A549 (cell line): Measurements from ENCODE around the gene DNAJC16.

Experiments used
- CBX8 ChIP-seq: fragments of 200-600 bp; sonication (generic); IDR thresholded peaks from 2 replicates; pipeline ENCODE4 v1.6.1; 2016
- CHD2 ChIP-seq: fragments of 150-350 bp; IDR thresholded peaks from 2 replicates; pipeline ENCODE4 v1.6.1; 2014; ENCODE audit warnings: low read length; ENCODE audit not compliant: partially characterized antibody
- CTCF ChIP-seq: fragments of >200 bp; sonication (Bioruptor Twin); formaldehyde crosslinking; IDR thresholded peaks from 3 replicates; pipeline ENCODE4 v1.5.1; 2016
- EP300 ChIP-seq, 2 experiments: fragments of >200 bp; sonication (Bioruptor Twin); formaldehyde crosslinking; IDR thresholded peaks; 2 replicates in 1 of 2; 3 replicates in 1 of 2; pipeline ENCODE4 v1.6.1; 2016 to 2017
- HDAC2 ChIP-seq: fragments of 200-600 bp; sonication (generic); IDR thresholded peaks from 2 replicates; pipeline ENCODE4 v1.6.1; 2016
- JUNB ChIP-seq: fragments of >200 bp; sonication (Bioruptor Twin); formaldehyde crosslinking; IDR thresholded peaks from 2 replicates; pipeline ENCODE4 v1.6.1; 2016
- MAFK ChIP-seq: fragments of 450-650 bp; IDR thresholded peaks from 2 replicates; pipeline ENCODE4 v1.6.1; 2014; ENCODE audit not compliant: partially characterized antibody
- MYC ChIP-seq: IDR thresholded peaks from 2 replicates; pipeline ENCODE4 v1.6.1; 2012; ENCODE audit warnings: mild to moderate bottlenecking, inconsistent platforms, low read length, improper control_type of control experiment, borderline replicate concordance
- POLR2A ChIP-seq: IDR thresholded peaks from 2 replicates; pipeline ENCODE4 v1.6.1; 2012; ENCODE audit warnings: mild to moderate bottlenecking, low read length
- REST ChIP-seq: fragments of 200-600 bp; sonication (generic); IDR thresholded peaks from 2 replicates; pipeline ENCODE4 v1.6.1; 2016; ENCODE audit warnings: antibody characterized with exemption, mild to moderate bottlenecking, moderate library complexity
- SREBF2 ChIP-seq: fragments of 450-650 bp; IDR thresholded peaks from 2 replicates; pipeline ENCODE4 v1.6.1; 2014; ENCODE audit warnings: mild to moderate bottlenecking, moderate library complexity
- USF2 ChIP-seq: fragments of 450-650 bp; IDR thresholded peaks from 2 replicates; pipeline ENCODE4 v1.6.1; 2014; ENCODE audit warnings: antibody characterized with exemption

DNA sequence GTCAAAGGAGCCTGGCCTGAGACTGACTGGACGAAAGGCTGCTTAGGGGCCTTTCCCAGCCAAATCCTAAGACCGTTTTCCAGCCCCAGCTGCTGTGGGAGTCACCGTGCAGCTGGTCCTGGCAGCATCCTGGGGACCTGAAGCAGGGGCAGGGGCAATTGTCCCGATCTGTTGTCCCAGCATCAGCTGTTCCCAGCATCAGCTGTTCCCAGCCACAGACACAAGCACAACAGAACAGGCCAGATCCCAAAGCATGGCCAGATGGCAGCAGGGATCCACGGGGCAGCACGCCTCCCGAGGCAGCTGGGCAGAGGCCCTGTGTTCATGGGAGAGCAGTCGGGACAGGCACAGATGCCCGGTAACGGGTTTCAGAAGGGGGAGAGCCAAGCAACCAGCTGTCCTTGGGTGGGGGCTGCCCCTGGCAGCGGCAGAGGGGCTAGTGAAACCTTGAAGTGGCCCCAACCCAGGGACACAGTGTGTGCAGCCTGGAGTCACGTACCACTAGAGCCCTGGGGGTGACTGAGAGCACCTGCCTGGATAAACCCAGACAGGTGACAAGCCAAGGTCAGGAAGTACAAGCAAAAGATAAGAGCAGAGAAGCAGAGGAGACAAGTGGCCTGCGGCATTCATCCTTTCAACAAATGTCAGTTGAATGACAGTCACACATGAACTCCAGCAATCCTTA lies 37.5 kb upstream of the DNAJC16 start:
- TF ChIP-seq CTCF (no peak), MAFK (no peak), EP300 (IDR thresholded peaks at IDR 0.05) (no peak), CBX8 (no peak), JUNB (no peak), REST (no peak), USF2 (no peak), POLR2A (no peak), HDAC2 (no peak), CHD2 (no peak), SREBF2 (no peak), MYC (no peak)
